ENCODE data around the gene CERS1.
"Not testable (repeated sequence)": the region's sequence is repeated elsewhere in the genome, so short reads cannot be mapped to it uniquely, and the experiment has no call there.

The CERS1 gene

GRCh38 chr19:18919086-18919899 lies 23.3 kb upstream of the CERS1 start, which contains the start of the genes COPE and DDX49:
TSS of gene COPE (minus strand) at chr19:18919387. CDS start at chr19:18919348, 39 bp downstream.
TSS of gene DDX49 (plus strand) at chr19:18919715. CDS start at chr19:18919742, 27 bp downstream.
- peak; percentile 98 to 99 for DNase-seq

- not testable (repeated sequence) for DNase-seq
Measured at GRCh38 chr19:18917593-18917992, 21.6 kb upstream of the CERS1 start.

GRCh38 chr19:18915639-18916038 lies 19.7 kb upstream of the CERS1 start:
- peak; percentile 37 to 42 for DNase-seq

GRCh38 chr19:18913466-18913865 lies 17.5 kb upstream of the CERS1 start:
- no peak for DNase-seq

GRCh38 chr19:18912933-18913332 lies 17.0 kb upstream of the CERS1 start:
- DNase-seq: no peak

- DNase-seq: no peak
Measured at GRCh38 chr19:18910801-18911436, 15.0 kb upstream of the CERS1 start.

- DNase-seq: no peak
Measured at GRCh38 chr19:18910010-18910409, 14.1 kb upstream of the CERS1 start.

GRCh38 chr19:18908917-18909619 lies 13.1 kb upstream of the CERS1 start:
- DNase-seq: no peak

- no peak for DNase-seq
Measured at GRCh38 chr19:18906605-18907519, 10.9 kb upstream of the CERS1 start.

- DNase-seq: no peak
Measured at GRCh38 chr19:18905513-18906236, 9.7 kb upstream of the CERS1 start.

- DNase-seq: no peak
Measured at GRCh38 chr19:18905058-18905456, 9.1 kb upstream of the CERS1 start.

- DNase-seq: no peak
Measured at GRCh38 chr19:18904334-18905057, 8.5 kb upstream of the CERS1 start.

- no peak for DNase-seq
Measured at GRCh38 chr19:18903156-18904037, 7.4 kb upstream of the CERS1 start.

GRCh38 chr19:18902519-18902918 lies 6.6 kb upstream of the CERS1 start:
- DNase-seq: not testable (repeated sequence)

- DNase-seq: no peak
Measured at GRCh38 chr19:18901491-18901890, 5.5 kb upstream of the CERS1 start.

GRCh38 chr19:18900700-18901481 lies 4.9 kb upstream of the CERS1 start:
- no peak for DNase-seq

- no peak for DNase-seq
Measured at GRCh38 chr19:18899624-18900560, 3.9 kb upstream of the CERS1 start.
